Fibroblast of lung (primary cell): ENCODE results near the gene TEDC1. TPM values are rescaled to one million over a fixed set of nuclear protein-coding genes. Genes with fewer than 3 reads are reported as not detected.

Source experiments
- DNase-seq, 2 donors: peaks; one replicate each; pipeline versions ENCODE4 v3.0.0 to v3.0.0-alpha.2; 2010; ENCODE audit warnings: low read depth in 2 of 2
- H2AFZ ChIP-seq: 2 replicates; pipeline ENCODE4 v1.5.1; 2012; ENCODE audit warnings: low read length, control low read depth, inconsistent platforms
- H3K27ac ChIP-seq: 2 replicates; pipeline ENCODE4 v1.5.1; 2011; ENCODE audit warnings: low read length, control low read depth; ENCODE audit not compliant: insufficient read depth
- H3K27me3 ChIP-seq: 2 replicates; pipeline ENCODE4 v1.5.1; 2011; ENCODE audit warnings: mild to moderate bottlenecking, low read length; ENCODE audit not compliant: control insufficient read depth, insufficient read depth
- H3K36me3 ChIP-seq: 2 replicates; pipeline ENCODE4 v1.5.1; 2011; ENCODE audit warnings: low read length; ENCODE audit not compliant: control insufficient read depth, insufficient read depth
- H3K4me1 ChIP-seq: 2 replicates; pipeline ENCODE4 v1.5.1; 2011; ENCODE audit warnings: low read length; ENCODE audit not compliant: control insufficient read depth, insufficient read depth; ENCODE audit errors: extremely low read depth
- H3K4me2 ChIP-seq: 2 replicates; pipeline ENCODE4 v1.5.1; 2011; ENCODE audit warnings: low read length, control low read depth; ENCODE audit not compliant: insufficient read depth; ENCODE audit errors: extremely low read depth
- H3K4me3 ChIP-seq, 4 experiments: fragments of 200-600 bp in 1 of 4; sonication (generic) in 1 of 4; replicated peaks in 1 of 4; 2 replicates each; pipeline ENCODE4 v1.5.1; 2011 to 2016; ENCODE audit warnings: low read length in 4 of 4, low read depth in 3 of 4, mild to moderate bottlenecking in 3 of 4, control low read depth in 2 of 4, inconsistent platforms in 1 of 4, mixed read lengths in 1 of 4; ENCODE audit not compliant: insufficient read depth in 1 of 4; ENCODE audit errors: control extremely low read depth in 1 of 4
- H3K79me2 ChIP-seq: 2 replicates; pipeline ENCODE4 v1.5.1; 2012; ENCODE audit warnings: mild to moderate bottlenecking, low read length, inconsistent platforms; ENCODE audit not compliant: control insufficient read depth, insufficient read depth
- H3K9ac ChIP-seq: 2 replicates; pipeline ENCODE4 v1.5.1; 2011; ENCODE audit warnings: mild to moderate bottlenecking, low read length, control low read depth; ENCODE audit not compliant: insufficient read depth
- H3K9me3 ChIP-seq: 2 replicates; pipeline ENCODE4 v1.5.1; 2012; ENCODE audit warnings: low read depth, low read length; ENCODE audit not compliant: control insufficient read depth, insufficient read depth
- H4K20me1 ChIP-seq: 2 replicates; pipeline ENCODE4 v1.5.1; 2011; ENCODE audit warnings: low read length; ENCODE audit not compliant: control insufficient read depth, insufficient read depth; ENCODE audit errors: extremely low read depth
- CTCF ChIP-seq, 2 donors: IDR thresholded peaks in 1 of 2; conservative IDR thresholded peaks in 1 of 2; 1 replicate in 1 of 2; 2 replicates in 1 of 2; pipeline ENCODE4 v1.5.1; 2011 to 2012; ENCODE audit warnings: low read length in 2 of 2, control low read depth in 1 of 2, inconsistent platforms in 1 of 2, low read depth in 1 of 2, mild to moderate bottlenecking in 1 of 2
- EZH2 ChIP-seq: IDR thresholded peaks from 2 replicates; pipeline ENCODE4 v1.5.1; 2012; ENCODE audit warnings: low read length, control low read depth, mild to moderate bottlenecking; ENCODE audit errors: missing control alignments
- polyA plus RNA-seq, 2 donors: library from polyadenylated mRNA; depleted of rRNA in 1 of 2; stranded (reverse) in 1 of 2; unstranded in 1 of 2; fragments of >200 nt; gene quantifications; 2 replicates each; pipeline ENCODE4 v1.2.1, GENCODE V29; 2011 to 2012; ENCODE audit warnings: missing spikeins in 1 of 2
- total RNA-seq: library from RNA; depleted of rRNA; stranded (reverse); fragments of >200 nt; gene quantifications from 2 replicates; pipeline ENCODE4 v1.2.1, GENCODE V29; 2014

The TEDC1 gene
- total and polyA plus RNA-seq, 2 donors (not counting 1 experiment from before 2014, with no cell fraction given): 0.69 to 2.5 TPM

GRCh38 chr14:105527826-105528585 lies 37.0 kb downstream of the TEDC1 start:
- Histone ChIP-seq H2AFZ (peak overlapping the region; percentile 51), H3K79me2 (no peaks in the 10 kb centered on the region), H3K4me2 (peak overlapping the region; percentile 80), H3K4me1 (no peaks in the 10 kb centered on the region), H3K27me3 (peaks cover 4% of the 10 kb centered on the region), H3K36me3 (no peaks in the 10 kb centered on the region), H3K4me3 (peak overlapping the region; percentile 11 to 65 (median 48)), H4K20me1 (no peaks in the 10 kb centered on the region), H3K9me3 (no peaks in the 10 kb centered on the region), H3K9ac (peak overlapping the region; percentile 53), H3K27ac (no peak overlapping the region)
- peak; percentile 59 to 64 for DNase-seq
- TF ChIP-seq CTCF (conservative IDR thresholded peaks at IDR 0.05 in 1 of 2, IDR thresholded peaks at IDR 0.05 in 1 of 2; ENCODE audit: low read depth in 1 of 2, low read length in 2 of 2) (peak; percentile 52 to 70), EZH2 (no peak)

- no peaks in the 10 kb centered on the region for H4K20me1 ChIP-seq
- H3K36me3 ChIP-seq: no peaks in the 10 kb centered on the region
- peak overlapping the region; percentile 44 for H3K4me2 ChIP-seq
- H3K79me2 ChIP-seq: no peaks in the 10 kb centered on the region
- DNase-seq: no peak
- peak overlapping the region in 1 of 4 experiments; percentile 65 for H3K4me3 ChIP-seq
- H3K9ac ChIP-seq: no peak overlapping the region
- H2AFZ ChIP-seq: no peak overlapping the region
- peaks cover 6% of the 10 kb centered on the region for H3K27me3 ChIP-seq
- H3K4me1 ChIP-seq: no peaks in the 10 kb centered on the region
- no peaks in the 10 kb centered on the region for H3K9me3 ChIP-seq
- no peak overlapping the region for H3K27ac ChIP-seq
- TF ChIP-seq EZH2: no peak
- TF ChIP-seq CTCF (conservative IDR thresholded peaks at IDR 0.05 in 1 of 2, IDR thresholded peaks at IDR 0.05 in 1 of 2; ENCODE audit: low read depth in 1 of 2, low read length in 2 of 2): no peak
Measured at GRCh38 chr14:105528586-105529318, 37.7 kb downstream of the TEDC1 start.

GRCh38 chr14:105529319-105529568 lies 38.2 kb downstream of the TEDC1 start:
- peaks cover 6% of the 10 kb centered on the region for H3K27me3 ChIP-seq
- TF ChIP-seq EZH2: no peak
- no peak for TF ChIP-seq CTCF (conservative IDR thresholded peaks at IDR 0.05 in 1 of 2, IDR thresholded peaks at IDR 0.05 in 1 of 2; ENCODE audit: low read depth in 1 of 2, low read length in 2 of 2)
- H3K79me2 ChIP-seq: no peaks in the 10 kb centered on the region
- no peak overlapping the region for H2AFZ ChIP-seq
- no peaks in the 10 kb centered on the region for H4K20me1 ChIP-seq
- no peaks in the 10 kb centered on the region for H3K4me1 ChIP-seq
- no peak overlapping the region for H3K9ac ChIP-seq
- H3K4me2 ChIP-seq: no peak overlapping the region
- no peaks in the 10 kb centered on the region for H3K9me3 ChIP-seq
- no peaks in the 10 kb centered on the region for H3K36me3 ChIP-seq
- no peak overlapping the region for H3K4me3 ChIP-seq
- no peak for DNase-seq
- H3K27ac ChIP-seq: no peak overlapping the region
